Endodermal cell (in vitro differentiated cells): ENCODE measurements around the gene ERAL1. TPM values are rescaled to one million over a fixed set of nuclear protein-coding genes. Genes with fewer than 3 reads are reported as not detected.

ENCODE experiments used
- DNase-seq: peaks from one replicate; pipeline ENCODE4 v3.0.0-alpha.2; 2017
- H3K27ac ChIP-seq: 2 replicates; pipeline ENCODE4 v1.5.1; 2013; ENCODE audit warnings: mild to moderate bottlenecking, low read depth, low read length, moderate library complexity
- H3K27me3 ChIP-seq: 2 replicates; pipeline ENCODE4 v1.6.1; 2013; ENCODE audit warnings: mild to moderate bottlenecking, low read length, moderate library complexity; ENCODE audit not compliant: insufficient read depth, control insufficient read depth, poor library complexity, severe bottlenecking
- H3K36me3 ChIP-seq: 2 replicates; pipeline ENCODE4 v1.7.0; 2013; ENCODE audit warnings: mild to moderate bottlenecking, low read length, moderate library complexity; ENCODE audit not compliant: control insufficient read depth, insufficient read depth
- H3K4me1 ChIP-seq: one replicate; pipeline ENCODE4 v1.7.0; 2013; ENCODE audit warnings: low read length; ENCODE audit not compliant: control insufficient read depth, insufficient read depth
- H3K4me3 ChIP-seq: 2 replicates; pipeline ENCODE4 v1.5.1; 2013; ENCODE audit warnings: mild to moderate bottlenecking, low read length, moderate library complexity
- H3K9ac ChIP-seq: 2 replicates; pipeline ENCODE4 v1.6.1; 2013; ENCODE audit warnings: mild to moderate bottlenecking, low read length, moderate library complexity; ENCODE audit not compliant: poor library complexity, severe bottlenecking; ENCODE audit errors: extremely low read depth
- H3K9me3 ChIP-seq: 2 replicates; pipeline ENCODE4 v1.6.1; 2013; ENCODE audit warnings: mild to moderate bottlenecking, low read length, moderate library complexity; ENCODE audit not compliant: control insufficient read depth
- H3K27ac Mint-ChIP-seq: 2 replicates; pipeline ENCODE4 v1.8.0; 2020; ENCODE audit warnings: mixed read lengths
- H3K27me3 Mint-ChIP-seq: 2 replicates; pipeline ENCODE4 v1.8.0; 2021; ENCODE audit warnings: mild to moderate bottlenecking, mixed read lengths; ENCODE audit not compliant: insufficient read depth
- H3K36me3 Mint-ChIP-seq: 2 replicates; pipeline ENCODE4 v1.8.0; 2020; ENCODE audit warnings: low read depth, mixed read lengths
- H3K4me1 Mint-ChIP-seq: 2 replicates; pipeline ENCODE4 v1.8.0; 2020; ENCODE audit warnings: mixed read lengths
- H3K4me3 Mint-ChIP-seq: 2 replicates; pipeline ENCODE4 v1.8.0; 2020; ENCODE audit warnings: mild to moderate bottlenecking, moderate library complexity, mixed read lengths
- H3K9me3 Mint-ChIP-seq: 2 replicates; pipeline ENCODE4 v1.8.0; 2020; ENCODE audit warnings: mild to moderate bottlenecking, mixed read lengths
- WGBS, 2 experiments: methylation state at CpG; one replicate each; pipeline versions ENCODE4 v1.1.5 to v1.1.7; 2013; ENCODE audit warnings: missing lambda C conversion rate in 2 of 2, mixed read lengths in 1 of 2; ENCODE audit not compliant: insufficient coverage in 1 of 2, insufficient read length in 1 of 2; 5-methylcytosine and 5-hydroxymethylcytosine counted together
- total RNA-seq, 2 donors: library from RNA; stranded (reverse); fragmentation: NEBNext Ultra II Directional in 1 of 2; extraction: Animal tissue kit (Norgen Biotek cat#: 25700) in 1 of 2; gene quantifications; 2 replicates in 1 of 2; 3 replicates in 1 of 2; pipeline ENCODE4 v1.2.1, GENCODE V29; 2021
- TF ChIP-seq, protein P1 (sequence below): fragments of 200-600 bp; sonication (generic); conservative IDR thresholded peaks from 2 replicates; pipeline ENCODE4 v1.5.0; 2021; ENCODE audit warnings: antibody characterized with exemption, mild to moderate bottlenecking

ERAL1 gene
- total RNA-seq, 2 donors from 2014 or later, result 54.2 to 60.9 TPM

DNA sequence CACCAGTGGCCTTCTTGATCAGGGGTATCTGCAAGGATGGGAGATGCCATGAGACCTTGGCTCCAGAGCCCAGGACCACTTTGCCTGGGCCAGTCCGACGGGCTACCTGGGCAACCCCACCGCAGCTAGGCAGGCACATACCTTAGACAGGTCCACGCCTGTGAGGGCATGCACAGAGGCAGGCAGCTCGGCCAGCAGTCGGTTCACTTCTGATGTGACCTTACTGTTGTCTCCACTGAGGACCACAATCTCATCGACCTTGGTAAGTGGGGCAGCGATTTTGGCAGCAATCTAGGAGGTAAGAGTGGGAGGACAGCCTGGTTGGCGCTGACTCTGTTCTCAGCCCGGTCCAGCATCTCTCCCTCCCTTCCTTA is 25.7 kb downstream of the ERAL1 start:
- Histone ChIP-seq H3K9me3 (peaks cover 4% of the 10 kb centered on the region), H3K27me3 (no peaks in the 10 kb centered on the region), H3K4me1 (no peaks in the 10 kb centered on the region), H3K9ac (no peak overlapping the region), H3K27ac (no peak overlapping the region), H3K4me3 (no peak overlapping the region), H3K36me3 (peaks cover 59% of the 10 kb centered on the region)
- no peaks in the 10 kb centered on the region for H3K27me3 Mint-ChIP-seq
- no peak overlapping the region for H3K27ac Mint-ChIP-seq
- TF ChIP-seq, protein P1, sequence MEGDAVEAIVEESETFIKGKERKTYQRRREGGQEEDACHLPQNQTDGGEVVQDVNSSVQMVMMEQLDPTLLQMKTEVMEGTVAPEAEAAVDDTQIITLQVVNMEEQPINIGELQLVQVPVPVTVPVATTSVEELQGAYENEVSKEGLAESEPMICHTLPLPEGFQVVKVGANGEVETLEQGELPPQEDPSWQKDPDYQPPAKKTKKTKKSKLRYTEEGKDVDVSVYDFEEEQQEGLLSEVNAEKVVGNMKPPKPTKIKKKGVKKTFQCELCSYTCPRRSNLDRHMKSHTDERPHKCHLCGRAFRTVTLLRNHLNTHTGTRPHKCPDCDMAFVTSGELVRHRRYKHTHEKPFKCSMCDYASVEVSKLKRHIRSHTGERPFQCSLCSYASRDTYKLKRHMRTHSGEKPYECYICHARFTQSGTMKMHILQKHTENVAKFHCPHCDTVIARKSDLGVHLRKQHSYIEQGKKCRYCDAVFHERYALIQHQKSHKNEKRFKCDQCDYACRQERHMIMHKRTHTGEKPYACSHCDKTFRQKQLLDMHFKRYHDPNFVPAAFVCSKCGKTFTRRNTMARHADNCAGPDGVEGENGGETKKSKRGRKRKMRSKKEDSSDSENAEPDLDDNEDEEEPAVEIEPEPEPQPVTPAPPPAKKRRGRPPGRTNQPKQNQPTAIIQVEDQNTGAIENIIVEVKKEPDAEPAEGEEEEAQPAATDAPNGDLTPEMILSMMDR, result no peak
- peaks cover 8% of the 10 kb centered on the region for H3K9me3 Mint-ChIP-seq
- H3K36me3 Mint-ChIP-seq, result peaks cover 60% of the 10 kb centered on the region
- peaks cover 2% of the 10 kb centered on the region for H3K4me1 Mint-ChIP-seq
- WGBS, 2 experiments, result 96 to 99% methylated on average over 9 to 10 of the region's 10 CpGs
- DNase-seq, result no peak
- no peak overlapping the region for H3K4me3 Mint-ChIP-seq

DNA sequence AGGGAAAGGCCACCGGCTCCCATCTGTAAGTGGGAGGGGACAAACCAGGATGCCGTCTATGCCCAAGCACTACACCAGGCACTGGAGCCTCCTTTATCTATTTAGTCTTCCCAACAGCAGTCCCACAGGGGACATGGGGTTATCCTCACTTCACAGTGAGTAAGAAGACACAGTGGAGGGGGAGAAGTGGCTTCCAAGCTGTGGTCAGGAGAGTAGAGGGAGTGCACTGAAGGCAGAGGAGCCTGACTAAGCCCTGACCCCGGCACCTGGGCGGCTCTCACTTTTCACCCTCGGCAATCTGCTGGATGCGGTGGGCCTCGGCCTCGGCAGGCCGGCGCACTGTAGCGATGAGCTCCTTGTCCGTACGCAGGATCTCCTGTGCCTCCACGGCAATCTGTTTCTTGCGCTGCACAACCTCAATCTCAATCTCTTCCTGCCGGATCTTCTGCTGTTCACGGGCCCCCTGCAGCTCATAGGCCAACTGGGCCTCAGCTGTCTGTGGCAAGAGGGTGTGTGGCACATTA is 26.8 kb downstream of the ERAL1 start:
- H3K9me3 ChIP-seq, result peaks cover 4% of the 10 kb centered on the region
- Mint-ChIP-seq H3K36me3 (peaks cover 62% of the 10 kb centered on the region), H3K4me3 (no peak overlapping the region), H3K27me3 (no peaks in the 10 kb centered on the region), H3K27ac (no peak overlapping the region), H3K4me1 (peaks cover 2% of the 10 kb centered on the region), H3K9me3 (peaks cover 8% of the 10 kb centered on the region)
- H3K36me3 ChIP-seq, result peaks cover 65% of the 10 kb centered on the region
- 95% methylated on average over 10 to 17 of the region's 17 CpGs for WGBS, 2 experiments
- no peak overlapping the region for H3K27ac ChIP-seq
- no peaks in the 10 kb centered on the region for H3K4me1 ChIP-seq
- H3K27me3 ChIP-seq, result no peaks in the 10 kb centered on the region
- TF ChIP-seq, protein P1, result no peak
- no peak for DNase-seq
- H3K4me3 ChIP-seq, result no peak overlapping the region
- H3K9ac ChIP-seq, result no peak overlapping the region

DNA sequence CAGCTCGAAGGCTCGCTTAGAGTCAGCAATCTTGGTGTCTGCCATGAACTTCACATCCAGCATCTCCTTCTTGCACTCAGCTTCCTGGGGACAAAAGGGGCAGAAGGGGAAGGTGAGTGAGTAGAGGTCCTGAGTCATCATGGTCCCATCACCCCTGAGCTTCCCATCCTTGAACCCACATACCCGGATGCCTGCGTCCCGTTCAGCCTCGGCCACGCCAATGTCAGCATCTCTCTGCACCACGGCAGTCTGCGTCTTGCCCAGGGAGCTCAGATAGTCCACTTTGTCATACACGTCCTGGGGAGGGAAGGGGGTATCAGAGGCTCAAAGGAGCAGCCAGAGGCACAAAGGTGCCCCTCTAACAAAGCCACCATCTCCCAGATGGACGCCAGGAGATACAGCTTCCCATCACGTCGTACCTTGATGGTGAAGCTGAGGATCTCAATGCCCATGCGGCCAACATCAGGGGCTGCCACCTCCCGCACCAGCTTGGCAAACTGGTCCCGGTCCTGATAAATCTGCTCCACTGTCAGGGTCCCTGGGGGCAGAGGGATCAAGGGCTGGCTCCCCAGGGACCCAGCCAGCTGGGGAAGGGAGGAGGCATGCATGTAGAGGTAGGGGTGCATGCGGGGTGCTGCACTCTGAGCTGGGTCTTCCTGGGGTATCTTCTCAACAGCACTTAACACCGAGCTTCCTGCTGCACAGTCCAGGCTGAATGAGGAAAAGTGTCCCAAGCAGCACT is 27.5 kb downstream of the ERAL1 start:
- 94% methylated on average over 2 to 18 of the region's 18 CpGs for WGBS, 2 experiments
- TF ChIP-seq, protein P1, result no peak
- Histone ChIP-seq H3K4me1 (no peaks in the 10 kb centered on the region), H3K9me3 (peaks cover 4% of the 10 kb centered on the region), H3K27ac (no peak overlapping the region), H3K27me3 (no peaks in the 10 kb centered on the region), H3K4me3 (no peak overlapping the region), H3K36me3 (peaks cover 65% of the 10 kb centered on the region), H3K9ac (no peak overlapping the region)
- H3K4me3 Mint-ChIP-seq, result no peak overlapping the region
- peaks cover 2% of the 10 kb centered on the region for H3K4me1 Mint-ChIP-seq
- DNase-seq, result no peak
- peaks cover 6% of the 10 kb centered on the region for H3K9me3 Mint-ChIP-seq
- H3K36me3 Mint-ChIP-seq, result peaks cover 60% of the 10 kb centered on the region
- H3K27me3 Mint-ChIP-seq, result no peaks in the 10 kb centered on the region
- H3K27ac Mint-ChIP-seq, result no peak overlapping the region
